ENCODE data around the gene BAG5. TPM values are rescaled to one million over a fixed set of nuclear protein-coding genes. Genes with fewer than 3 reads are reported as not detected.
A peak's percentile ranks its signal among the peaks of the same experiment; 100 is the strongest.
"Not testable (repeated sequence)": the region's sequence is repeated elsewhere in the genome, so short reads cannot be mapped to it uniquely, and the experiment has no call there.

The BAG5 gene
- total RNA-seq, 1 donor from 2014 or later = 16.1 TPM

GRCh38 chr14:103519043-103519836 is 43.2 kb downstream of the BAG5 start:
- intact Hi-C loops (cut with DNase I) = loop anchor here (2.0 kb wide), 1 partner anchor 28 kb away; no protein-coding TSS in a partner anchor

GRCh38 chr14:103518422-103519042 is 43.9 kb downstream of the BAG5 start:
- peak; percentile 44 for ATAC-seq
- DNase-seq (ENCODE audit: missing footprints) = peak; percentile 81
- intact Hi-C loops (cut with DNase I) = loop anchor here (2.0 kb wide), 1 partner anchor 28 kb away; no protein-coding TSS in a partner anchor

More at GRCh38 chr14:103519043-103519836, 43.2 kb downstream of the BAG5 start:
- no peak for ATAC-seq
- no peak for DNase-seq (ENCODE audit: missing footprints)

GRCh38 chr14:103517721-103518421 is 44.6 kb downstream of the BAG5 start:
- ATAC-seq (peak; percentile 21), DNase-seq (ENCODE audit: missing footprints) (no peak)
- intact Hi-C loops (cut with DNase I) = loop anchor here (2.0 kb wide), 1 partner anchor 29 kb away; no protein-coding TSS in a partner anchor

DNA sequence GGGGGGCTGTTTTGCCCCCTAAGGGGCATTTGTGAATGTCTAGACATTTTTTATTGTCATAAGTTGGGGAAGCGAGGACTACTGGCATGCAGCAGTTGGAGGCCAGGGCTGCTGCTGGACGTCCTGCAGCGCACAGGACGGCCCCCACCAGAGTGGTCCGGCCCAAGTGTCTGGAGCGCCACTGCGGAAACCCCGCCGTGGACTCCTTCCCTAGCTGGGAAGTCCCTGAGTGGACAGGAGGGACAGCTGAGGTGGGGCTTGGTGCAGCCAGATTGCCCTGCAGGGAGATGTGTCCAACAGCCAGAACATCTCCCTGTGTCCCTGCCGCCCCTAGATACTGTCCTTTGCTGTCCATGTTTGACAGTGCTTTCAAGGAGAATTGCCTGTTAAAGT is 45.3 kb downstream of the BAG5 start:
- no peak for ATAC-seq
- no peak for DNase-seq (ENCODE audit: missing footprints)
- intact Hi-C loops (cut with DNase I) = no loop called here

- no peak for ATAC-seq
- no peak for DNase-seq (ENCODE audit: missing footprints)
Measured at GRCh38 chr14:103516426-103517173, 45.9 kb downstream of the BAG5 start.

DNA sequence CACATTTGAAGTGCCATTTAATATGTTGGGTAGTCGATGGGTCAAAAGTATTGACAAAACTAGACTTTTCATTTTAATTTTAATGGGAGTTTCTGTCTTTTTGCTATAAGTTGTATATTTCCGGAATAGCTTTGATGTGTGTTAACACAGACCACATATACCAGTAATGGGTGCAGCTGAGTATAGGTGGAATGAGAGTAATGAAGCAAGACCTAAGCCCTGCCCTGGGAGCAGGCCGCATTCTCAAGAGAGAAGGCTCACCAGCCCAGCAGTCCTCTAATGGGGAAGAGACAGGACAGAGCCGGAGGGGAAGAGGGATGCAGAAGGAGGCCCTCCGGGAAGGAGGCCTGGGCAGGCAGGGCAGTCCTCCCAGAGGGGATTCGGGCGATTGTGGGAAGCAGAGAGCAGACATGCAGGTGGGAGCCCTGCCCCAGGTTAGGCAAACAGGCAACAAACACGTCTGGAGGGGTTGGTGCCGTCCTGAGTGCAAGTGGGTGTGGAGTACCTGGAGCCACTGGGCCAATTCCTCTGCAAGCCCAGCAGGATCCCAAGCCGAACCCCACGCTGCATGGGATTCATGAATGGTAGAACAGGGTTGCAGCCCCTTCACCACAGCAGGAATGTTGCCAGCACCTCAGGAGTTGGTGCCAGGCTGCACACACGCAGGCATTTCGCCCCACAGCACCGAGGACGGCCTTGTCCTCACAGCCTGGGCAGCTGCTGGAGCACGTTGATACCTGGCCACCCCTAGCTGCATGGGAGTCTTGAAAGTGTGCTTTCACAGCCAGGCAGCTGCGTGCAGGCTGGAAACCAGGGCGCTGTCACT is 47.6 kb downstream of the BAG5 start:
- DNase-seq (ENCODE audit: missing footprints) (no peak), ATAC-seq (no peak)
- intact Hi-C loops (cut with DNase I) = no loop called here

More at GRCh38 chr14:103516426-103517173, 45.9 kb downstream of the BAG5 start:
- intact Hi-C loops (cut with DNase I) = no loop called here

- intact Hi-C loops (cut with DNase I) = no loop called here
- DNase-seq (ENCODE audit: missing footprints) (no peak), ATAC-seq (peak; percentile 68)
Measured at GRCh38 chr14:103512701-103513611, 49.5 kb downstream of the BAG5 start.

DNA sequence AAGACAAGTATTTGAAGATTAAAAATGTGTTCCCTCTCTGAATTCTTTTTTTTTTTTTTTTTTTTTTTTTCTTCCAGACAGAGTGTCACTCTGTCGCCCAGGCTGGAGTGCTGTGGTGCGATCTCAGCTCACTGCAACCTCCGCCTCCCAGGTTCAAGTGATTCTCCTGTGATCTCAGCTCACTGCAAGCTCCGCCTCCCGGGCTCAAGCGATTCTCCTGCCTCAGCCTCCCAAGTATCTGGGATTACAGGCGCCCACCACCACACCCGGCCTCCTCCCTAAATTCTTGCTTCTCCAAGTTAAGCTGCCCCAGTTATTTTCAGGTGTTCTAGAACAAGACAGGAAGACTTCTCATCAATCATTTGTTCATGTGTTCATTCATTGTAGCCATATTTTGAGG is 50.3 kb downstream of the BAG5 start:
- DNase-seq (ENCODE audit: missing footprints); intact Hi-C loops (cut with DNase I); ATAC-seq: not testable (repeated sequence)

DNA sequence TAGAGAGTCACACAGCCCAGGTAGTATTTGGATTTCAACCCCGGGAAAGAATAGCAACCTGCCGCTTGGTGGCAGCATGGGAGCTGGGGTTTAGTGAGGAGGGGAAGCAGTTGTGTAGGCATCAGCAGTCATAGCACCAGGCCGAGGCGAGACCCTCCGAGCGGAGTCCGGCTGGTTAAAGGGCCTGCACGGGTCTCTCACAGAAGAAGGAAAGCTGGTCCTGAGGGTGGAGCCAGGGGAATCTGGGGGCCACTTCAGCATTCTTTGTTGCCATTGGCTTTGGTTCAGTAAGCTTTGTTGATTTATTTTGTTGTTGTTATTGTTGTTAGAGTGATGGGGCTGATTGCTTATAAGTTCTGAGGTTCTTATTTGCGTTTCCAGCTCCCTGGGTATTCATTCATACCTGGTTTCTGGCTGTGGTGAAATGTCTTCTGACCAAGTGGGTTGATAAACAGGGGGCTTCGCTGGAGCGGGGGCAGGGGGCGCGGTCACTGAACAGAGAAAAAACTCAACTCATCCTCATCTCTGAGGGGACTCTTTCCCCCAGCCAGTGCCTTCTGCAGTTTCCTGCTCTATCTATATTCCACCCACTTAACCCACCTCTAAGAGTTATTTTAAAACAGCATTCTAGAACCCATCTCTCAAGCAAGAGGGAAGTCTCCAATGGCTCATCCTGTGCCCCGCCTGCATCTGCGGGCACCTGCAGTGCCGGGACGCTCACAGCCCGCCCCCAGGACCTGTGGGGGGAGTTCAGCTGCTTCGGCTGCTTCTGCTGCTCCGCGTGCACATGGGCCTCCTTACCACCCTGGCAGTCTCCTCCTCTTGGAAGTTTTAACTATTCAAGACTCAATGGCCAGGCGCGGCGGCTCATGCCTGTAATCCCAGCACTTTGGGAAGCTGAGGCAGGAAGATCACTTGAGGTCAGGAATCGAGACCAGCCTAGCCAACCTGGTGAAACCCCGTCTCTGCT is 51.4 kb downstream of the BAG5 start:
- ATAC-seq (no peak), DNase-seq (ENCODE audit: missing footprints) (peak; percentile 20)
- intact Hi-C loops (cut with DNase I) = no loop called here

DNA sequence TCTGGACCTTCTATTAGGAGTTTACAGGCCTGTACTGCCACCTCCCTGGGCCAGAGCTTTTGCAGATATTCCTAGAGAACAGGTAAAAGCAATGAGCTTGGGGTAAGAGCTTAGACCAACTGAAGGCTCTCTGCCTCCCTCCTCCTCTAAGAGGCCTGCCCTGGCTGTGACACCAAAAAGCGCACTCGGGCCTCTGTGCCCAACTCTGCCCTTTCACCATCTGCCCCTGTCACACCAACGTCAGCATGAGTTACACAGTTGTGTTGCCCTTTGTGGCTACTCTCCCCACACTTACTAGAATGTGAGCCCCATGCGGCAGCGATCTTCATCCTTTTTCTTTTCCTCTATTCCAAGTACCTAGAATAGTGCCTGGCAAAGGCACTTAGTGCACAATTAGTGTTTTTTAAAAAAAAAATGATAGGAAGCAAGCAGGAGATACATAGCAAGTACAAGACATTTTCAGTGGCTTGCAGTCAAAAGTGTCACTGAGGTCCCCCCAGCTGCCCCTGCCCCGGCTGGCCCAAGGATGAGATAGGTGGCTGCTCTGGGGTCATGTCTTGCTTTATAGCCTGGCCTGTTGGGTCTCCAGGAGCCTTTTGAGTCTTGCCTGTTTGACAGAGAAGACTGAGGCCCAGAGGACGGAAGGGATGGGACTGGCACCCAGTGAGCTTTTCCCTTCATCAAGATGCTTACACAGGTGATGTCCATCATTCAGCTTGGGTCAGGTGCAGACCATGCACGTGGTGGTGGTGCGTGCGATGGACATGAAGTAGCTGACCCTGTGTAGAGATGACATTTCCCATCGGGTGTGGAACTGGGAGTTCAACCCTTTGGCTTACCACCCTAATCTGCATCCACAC is 52.4 kb downstream of the BAG5 start:
- intact Hi-C loops (cut with DNase I) = no loop called here

DNA sequence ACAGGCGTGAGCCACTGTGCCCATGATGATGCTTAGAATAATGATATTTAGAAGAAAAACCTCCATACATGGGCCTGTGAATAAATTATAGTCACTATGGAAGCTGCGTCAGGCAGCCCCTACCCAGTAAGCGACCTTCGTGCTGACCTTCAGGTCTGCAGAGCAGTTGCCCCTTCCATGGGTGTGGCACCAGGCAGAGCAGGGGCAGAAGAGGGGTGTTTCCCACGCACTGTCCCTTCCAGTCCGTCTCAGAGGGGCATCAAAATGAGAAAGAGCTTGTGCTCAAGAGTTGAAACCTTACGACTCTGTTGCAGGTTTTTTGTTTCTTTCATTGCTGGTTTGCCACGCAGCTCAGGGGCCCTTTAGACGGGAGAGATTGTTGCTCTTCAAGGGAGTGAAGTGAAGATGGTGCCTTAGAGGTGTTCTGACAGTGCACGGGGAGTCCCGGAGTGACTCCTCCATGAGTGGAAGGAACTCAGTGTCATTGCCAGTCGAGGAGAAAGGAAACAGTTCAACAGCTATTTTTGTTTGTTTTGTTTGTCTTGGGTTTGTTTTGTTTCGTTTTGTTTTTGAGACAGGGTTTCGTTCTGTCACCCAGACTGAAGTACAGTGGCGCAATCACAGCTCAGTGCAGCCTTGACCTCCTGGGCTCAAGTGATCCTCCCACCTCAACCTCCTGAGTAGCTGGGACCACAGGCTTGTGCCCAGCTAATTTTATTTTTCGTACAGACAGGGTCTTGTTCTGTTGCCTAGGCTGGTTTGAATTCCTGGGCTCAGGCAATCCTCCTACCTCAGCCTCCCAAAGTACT is 53.7 kb downstream of the BAG5 start:
- ATAC-seq (no peak), DNase-seq (ENCODE audit: missing footprints) (no peak)
- intact Hi-C loops (cut with DNase I) = no loop called here

More for the DNA sequence above, 52.4 kb downstream of the BAG5 start:
- DNase-seq (ENCODE audit: missing footprints) (no peak), ATAC-seq (no peak)

DNA sequence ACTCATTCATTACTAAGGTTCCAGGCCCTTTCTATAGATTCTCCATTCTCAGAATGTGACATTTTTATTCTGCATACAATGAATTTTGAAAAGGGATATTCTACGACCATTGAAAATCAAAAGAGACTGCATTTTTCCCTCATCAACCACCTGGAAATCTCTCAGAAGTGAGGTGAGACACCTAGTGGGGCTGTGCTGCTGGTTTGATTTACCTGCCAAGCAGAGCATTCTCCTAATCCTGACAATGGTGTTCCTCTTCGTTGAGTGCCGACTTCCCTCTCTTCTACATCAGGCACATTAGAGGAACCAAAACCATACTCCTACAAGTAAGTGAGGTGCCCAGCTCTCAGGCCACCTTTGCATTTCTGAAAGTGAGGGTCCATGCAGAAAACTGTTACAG is 54.7 kb downstream of the BAG5 start:
- no peak for ATAC-seq
- intact Hi-C loops (cut with DNase I) = no loop called here

More for the DNA sequence above, 54.7 kb downstream of the BAG5 start:
- DNase-seq (ENCODE audit: missing footprints) = no peak

Measured in Right ventricle myocardium inferior (tissue), 1 donor.